Endothelial cell of umbilical vein (primary cell): ENCODE measurements around the gene TJP3.

Experiments
- EZH2 ChIP-seq: IDR thresholded peaks from 2 replicates; pipeline ENCODE4 v1.6.1; 2012; ENCODE audit warnings: borderline replicate concordance, low read depth, mild to moderate bottlenecking, moderate library complexity, low read length, inconsistent platforms; ENCODE audit not compliant: severe bottlenecking
- FOS ChIP-seq: IDR thresholded peaks from 2 replicates; pipeline ENCODE4 v1.6.1; 2011; ENCODE audit warnings: mild to moderate bottlenecking, low read length, moderate library complexity, borderline replicate concordance; ENCODE audit not compliant: insufficient read depth
- GATA2 ChIP-seq: IDR thresholded peaks from 2 replicates; pipeline ENCODE4 v1.7.0; 2011; ENCODE audit warnings: low read depth, mild to moderate bottlenecking, moderate library complexity, mixed read lengths, low read length; ENCODE audit not compliant: insufficient read length, insufficient read depth
- JUN ChIP-seq: IDR thresholded peaks from 2 replicates; pipeline ENCODE4 v1.6.1; 2011; ENCODE audit warnings: borderline replicate concordance, low read depth; ENCODE audit not compliant: insufficient read length, insufficient read depth
- MYC ChIP-seq: IDR thresholded peaks from one replicate; pipeline ENCODE4 v1.6.1; 2011; ENCODE audit warnings: mild to moderate bottlenecking, low read depth, low read length
- POLR2A ChIP-seq: IDR thresholded peaks from 2 replicates; pipeline ENCODE4 v1.6.1; 2012; ENCODE audit warnings: low read depth, mild to moderate bottlenecking, control low read depth, low read length
- POLR2AphosphoS5 ChIP-seq: IDR thresholded peaks from 2 replicates; pipeline ENCODE4 v1.6.1; 2012; ENCODE audit warnings: low read depth, mild to moderate bottlenecking, control low read depth, low read length, moderate library complexity; ENCODE audit not compliant: insufficient read depth
- TF ChIP-seq, protein P1 (sequence below), 2 donors: IDR thresholded peaks; 1 replicate in 1 of 2; 2 replicates in 1 of 2; pipeline ENCODE4 v1.5.1; 2011; ENCODE audit warnings: low read length in 2 of 2, mild to moderate bottlenecking in 2 of 2, moderate library complexity in 2 of 2, control low read depth in 1 of 2, inconsistent platforms in 1 of 2, low read depth in 1 of 2; ENCODE audit not compliant: insufficient read depth in 1 of 2; ENCODE audit errors: extremely low read depth in 1 of 2
- TF ChIP-seq, protein P2 (sequence below): IDR thresholded peaks from 2 replicates; pipeline ENCODE4 v1.6.1; 2011; ENCODE audit not compliant: insufficient read depth, insufficient read length

DNA sequence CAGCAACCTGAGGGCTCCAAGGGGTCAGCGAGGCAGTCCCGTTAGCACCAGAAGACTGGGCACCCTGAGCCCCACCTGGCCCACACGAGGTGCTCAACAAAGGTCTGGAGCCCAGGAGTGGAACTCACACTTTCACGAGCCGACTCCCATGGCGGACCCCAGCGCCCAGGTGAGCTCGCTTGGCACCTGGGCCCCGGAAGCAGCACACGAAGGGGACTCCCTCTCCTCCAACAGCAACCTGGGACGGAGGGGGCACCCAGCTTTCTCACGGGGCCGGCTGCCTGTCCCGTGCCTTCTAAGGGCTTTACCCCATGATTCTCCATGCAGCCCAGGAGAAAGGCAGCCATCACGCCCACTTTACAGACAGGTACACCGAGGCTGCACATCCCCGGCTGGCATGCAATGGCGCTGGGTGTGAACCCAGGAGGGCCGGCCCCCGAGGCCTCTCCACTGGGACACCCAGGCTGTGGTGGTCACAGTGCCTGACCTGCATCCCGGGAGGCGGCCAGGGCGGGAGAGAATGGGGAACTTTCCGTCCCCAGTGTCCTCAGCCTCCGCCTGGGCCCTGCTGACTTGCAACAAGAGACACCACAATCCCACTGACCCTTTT, 13.0 kb upstream of the TJP3 start:
- TF ChIP-seq POLR2A: no peak
- no peak for TF ChIP-seq EZH2
- TF ChIP-seq, protein P1, sequence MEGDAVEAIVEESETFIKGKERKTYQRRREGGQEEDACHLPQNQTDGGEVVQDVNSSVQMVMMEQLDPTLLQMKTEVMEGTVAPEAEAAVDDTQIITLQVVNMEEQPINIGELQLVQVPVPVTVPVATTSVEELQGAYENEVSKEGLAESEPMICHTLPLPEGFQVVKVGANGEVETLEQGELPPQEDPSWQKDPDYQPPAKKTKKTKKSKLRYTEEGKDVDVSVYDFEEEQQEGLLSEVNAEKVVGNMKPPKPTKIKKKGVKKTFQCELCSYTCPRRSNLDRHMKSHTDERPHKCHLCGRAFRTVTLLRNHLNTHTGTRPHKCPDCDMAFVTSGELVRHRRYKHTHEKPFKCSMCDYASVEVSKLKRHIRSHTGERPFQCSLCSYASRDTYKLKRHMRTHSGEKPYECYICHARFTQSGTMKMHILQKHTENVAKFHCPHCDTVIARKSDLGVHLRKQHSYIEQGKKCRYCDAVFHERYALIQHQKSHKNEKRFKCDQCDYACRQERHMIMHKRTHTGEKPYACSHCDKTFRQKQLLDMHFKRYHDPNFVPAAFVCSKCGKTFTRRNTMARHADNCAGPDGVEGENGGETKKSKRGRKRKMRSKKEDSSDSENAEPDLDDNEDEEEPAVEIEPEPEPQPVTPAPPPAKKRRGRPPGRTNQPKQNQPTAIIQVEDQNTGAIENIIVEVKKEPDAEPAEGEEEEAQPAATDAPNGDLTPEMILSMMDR (IDR thresholded peaks at IDR 0.05; ENCODE audit: extremely low read depth in 1 of 2, insufficient read depth in 1 of 2, low read depth in 1 of 2, low read length in 2 of 2): no peak
- TF ChIP-seq, protein P2, sequence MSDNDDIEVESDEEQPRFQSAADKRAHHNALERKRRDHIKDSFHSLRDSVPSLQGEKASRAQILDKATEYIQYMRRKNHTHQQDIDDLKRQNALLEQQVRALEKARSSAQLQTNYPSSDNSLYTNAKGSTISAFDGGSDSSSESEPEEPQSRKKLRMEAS: no peak
- no peak for TF ChIP-seq JUN
- no peak for TF ChIP-seq MYC
- TF ChIP-seq POLR2AphosphoS5: no peak
- TF ChIP-seq FOS: no peak
- no peak for TF ChIP-seq GATA2
